ENCODE measurements around the gene LEMD1. TPM values are rescaled to one million over a fixed set of nuclear protein-coding genes. Genes with fewer than 3 reads are reported as not detected.
"Not testable (repeated sequence)": the region's sequence is repeated elsewhere in the genome, so short reads cannot be mapped to it uniquely, and the experiment has no call there.

Gene LEMD1
- total RNA-seq, 2 donors from 2014 or later = 1.4 TPM; not detected in 1

DNA sequence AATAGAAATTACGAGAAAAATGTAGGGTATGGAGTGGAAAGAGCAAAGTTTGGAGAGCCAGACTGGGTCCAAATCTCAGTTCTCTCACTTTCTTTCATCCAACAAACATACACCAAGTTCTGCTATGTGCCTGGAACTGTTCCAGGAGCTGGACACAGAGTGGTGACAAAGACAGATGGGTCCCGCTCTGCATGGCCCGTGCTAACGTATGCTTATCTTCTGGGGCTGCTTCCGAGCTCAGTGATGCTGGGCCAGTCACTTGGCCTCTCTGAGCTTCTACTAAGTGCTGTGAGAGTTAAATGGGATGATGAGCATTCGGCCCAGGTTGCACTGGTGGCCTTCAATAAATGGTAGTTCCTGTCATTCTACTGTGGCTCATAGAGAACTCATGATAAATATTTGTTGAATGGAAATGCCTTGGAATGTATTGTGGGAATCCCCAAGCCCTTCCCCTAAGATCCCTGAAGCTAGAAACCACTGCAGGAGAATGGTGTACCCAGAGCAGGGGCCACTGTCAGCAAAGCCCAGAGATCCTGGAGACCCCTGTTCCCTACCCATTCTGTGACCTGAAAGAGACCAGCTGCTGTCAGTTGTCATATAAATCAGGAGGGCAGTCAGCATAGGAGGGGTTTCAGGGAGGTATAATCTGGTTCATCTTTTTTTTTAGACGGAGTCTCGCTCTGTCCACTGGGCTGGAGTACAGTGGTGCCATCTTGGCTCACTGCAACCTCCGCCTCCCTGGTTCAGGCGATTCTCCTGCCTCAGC lies 3.8 kb downstream of the LEMD1 start:
- Mint-ChIP-seq H3K9me3 (no peaks in the 10 kb centered on the region), H3K36me3 (no peaks in the 10 kb centered on the region), H3K27ac (no peak overlapping the region)
- ATAC-seq (no peak), DNase-seq (ENCODE audit: low spot score in 2 of 2) (no peak)

DNA sequence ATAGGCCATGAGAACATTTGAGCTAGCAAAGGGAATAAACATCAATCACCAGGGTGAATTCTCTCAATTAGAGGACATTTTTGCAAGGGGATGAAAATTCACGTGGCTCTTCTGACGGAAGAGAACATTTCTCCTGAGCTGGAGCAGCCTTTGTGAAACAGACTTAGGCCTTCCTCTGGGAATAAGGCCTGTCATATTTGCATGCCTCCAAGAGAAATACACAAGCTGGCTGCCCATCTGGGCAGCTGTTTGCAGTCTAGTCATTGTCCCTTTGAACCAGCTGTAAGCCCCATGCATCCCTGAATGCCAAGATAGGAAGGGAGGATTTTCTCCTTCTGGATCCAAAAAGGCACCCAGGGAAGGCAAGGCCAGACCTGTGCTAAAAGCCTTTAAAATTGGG lies 5.5 kb downstream of the LEMD1 start:
- ATAC-seq (no peak), DNase-seq (ENCODE audit: low spot score in 2 of 2) (no peak)
- Mint-ChIP-seq H3K36me3 (no peaks in the 10 kb centered on the region), H3K27ac (no peak overlapping the region), H3K9me3 (no peaks in the 10 kb centered on the region)

GRCh38 chr1:205410581-205411298 lies 11.1 kb downstream of the LEMD1 start:
- Mint-ChIP-seq H3K9me3 (no peaks in the 10 kb centered on the region), H3K27ac (no peak overlapping the region), H3K36me3 (no peaks in the 10 kb centered on the region)
- ATAC-seq = no peak
- DNase-seq (ENCODE audit: low spot score in 2 of 2) = no peak

- no peak for DNase-seq (ENCODE audit: low spot score in 2 of 2)
- no peak overlapping the region for H3K27ac Mint-ChIP-seq
- H3K9me3 Mint-ChIP-seq = no peaks in the 10 kb centered on the region
- no peak for ATAC-seq
- H3K36me3 Mint-ChIP-seq = no peaks in the 10 kb centered on the region
Observed at GRCh38 chr1:205407970-205408369, 13.9 kb downstream of the LEMD1 start.

DNA sequence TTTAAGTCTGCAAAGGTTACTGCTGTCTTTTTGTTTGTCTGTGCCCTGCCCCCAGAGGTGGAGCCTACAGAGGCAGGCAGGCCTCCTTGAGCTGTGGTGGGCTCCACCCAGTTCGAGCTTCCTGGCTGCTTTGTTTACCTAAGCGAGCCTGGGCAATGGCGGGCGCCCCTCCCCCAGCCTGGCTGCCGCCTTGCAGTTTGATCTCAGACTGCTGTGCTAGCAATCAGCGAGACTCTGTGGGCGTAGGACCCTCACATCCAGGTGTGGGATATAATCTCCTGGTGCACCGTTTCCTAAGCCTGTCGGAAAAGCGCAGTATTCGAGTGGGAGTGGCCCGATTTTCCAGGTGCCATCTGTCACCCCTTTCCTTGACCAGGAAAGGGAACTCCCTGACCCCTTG lies 15.6 kb downstream of the LEMD1 start:
- not testable (repeated sequence) for H3K36me3 Mint-ChIP-seq; DNase-seq (ENCODE audit: low spot score in 2 of 2); ATAC-seq; H3K27ac Mint-ChIP-seq; H3K9me3 Mint-ChIP-seq

- not testable (repeated sequence) for H3K9me3 Mint-ChIP-seq; ATAC-seq; DNase-seq (ENCODE audit: low spot score in 2 of 2); H3K27ac Mint-ChIP-seq; H3K36me3 Mint-ChIP-seq
Observed at GRCh38 chr1:205404484-205404883, 17.4 kb downstream of the LEMD1 start.

DNA sequence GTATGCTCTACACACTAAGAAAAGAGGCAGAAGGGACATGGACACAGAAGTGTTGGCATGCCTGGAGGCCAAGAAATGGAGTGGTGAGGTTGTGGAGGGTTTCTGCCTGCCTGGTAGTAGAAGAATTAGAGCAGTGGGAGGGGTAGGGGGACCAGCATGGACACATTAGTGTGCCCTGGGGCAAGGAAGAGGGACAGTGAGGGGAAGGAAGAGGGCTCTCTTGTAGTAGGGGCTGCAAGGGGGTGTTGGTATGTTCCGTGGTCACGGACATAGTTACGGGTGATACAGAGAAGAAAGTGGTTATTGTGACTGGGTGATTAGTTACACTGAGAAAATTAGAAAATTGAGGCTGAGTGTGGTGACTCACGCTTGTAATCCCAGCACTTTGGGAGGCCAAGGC lies 23.3 kb downstream of the LEMD1 start:
- no peak for ATAC-seq
- Mint-ChIP-seq H3K36me3 (no peaks in the 10 kb centered on the region), H3K9me3 (no peaks in the 10 kb centered on the region), H3K27ac (no peak overlapping the region)
- no peak for DNase-seq (ENCODE audit: low spot score in 2 of 2)

DNA sequence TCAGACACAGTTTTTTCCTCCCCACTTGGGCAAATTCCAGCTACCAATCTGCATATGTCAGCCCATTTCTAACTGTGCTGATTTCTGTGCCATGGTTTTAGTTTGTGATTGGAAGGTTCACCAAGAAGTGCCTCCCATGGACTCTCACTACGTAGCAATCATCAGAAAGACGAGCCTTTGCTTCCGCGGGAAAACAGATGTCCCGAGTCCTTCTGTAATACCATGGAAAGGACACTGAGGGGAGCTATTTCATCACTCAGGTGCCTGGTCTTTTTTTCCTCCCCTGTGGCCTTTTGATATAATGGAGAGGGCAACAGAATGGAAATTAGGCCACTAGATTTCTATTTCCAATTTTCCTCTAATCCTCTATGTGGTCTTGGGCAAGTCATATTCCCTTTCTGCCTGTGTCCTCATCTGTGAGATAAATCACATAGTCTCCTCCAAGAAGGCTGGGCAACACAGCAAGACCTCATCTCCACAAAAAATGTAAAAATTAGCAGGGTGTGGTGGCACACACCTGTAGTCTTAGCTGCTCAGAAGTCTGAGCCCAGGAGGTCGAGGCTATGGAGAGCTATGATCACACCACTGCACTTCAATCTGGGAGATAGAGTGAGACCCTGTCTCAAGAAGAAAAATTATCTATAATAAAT lies 24.8 kb downstream of the LEMD1 start:
- no peaks in the 10 kb centered on the region for H3K9me3 Mint-ChIP-seq
- no peak for ATAC-seq
- H3K36me3 Mint-ChIP-seq = no peaks in the 10 kb centered on the region
- no peak overlapping the region for H3K27ac Mint-ChIP-seq
- peak in 1 of 2 donors; percentile 19 for DNase-seq (ENCODE audit: low spot score in 2 of 2)

DNA sequence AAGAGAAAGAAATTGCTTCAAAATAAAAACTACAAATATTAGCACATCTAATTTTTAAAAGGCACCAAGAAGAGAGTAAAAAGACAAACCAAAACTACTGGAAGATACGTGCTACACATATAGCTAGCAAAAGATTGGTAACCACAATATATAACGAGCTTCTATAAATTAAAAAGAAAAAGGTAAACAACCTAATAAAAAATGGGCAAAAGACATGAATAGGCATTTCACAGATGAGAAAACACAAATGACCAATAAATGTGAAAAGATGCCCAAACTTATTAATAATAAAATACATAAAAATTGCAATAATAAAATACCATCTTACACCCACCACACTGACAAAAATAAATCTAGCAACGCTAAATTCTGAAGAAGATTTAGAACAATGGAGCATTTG lies 26.2 kb downstream of the LEMD1 start:
- no peak overlapping the region for H3K27ac Mint-ChIP-seq
- no peak for DNase-seq (ENCODE audit: low spot score in 2 of 2)
- H3K36me3 Mint-ChIP-seq = no peaks in the 10 kb centered on the region
- no peaks in the 10 kb centered on the region for H3K9me3 Mint-ChIP-seq
- no peak for ATAC-seq

- ATAC-seq (no peak), DNase-seq (ENCODE audit: low spot score in 2 of 2) (no peak)
- Mint-ChIP-seq H3K36me3 (no peaks in the 10 kb centered on the region), H3K27ac (no peak overlapping the region), H3K9me3 (no peaks in the 10 kb centered on the region)
Observed at GRCh38 chr1:205392650-205393049, 29.2 kb downstream of the LEMD1 start.

DNA sequence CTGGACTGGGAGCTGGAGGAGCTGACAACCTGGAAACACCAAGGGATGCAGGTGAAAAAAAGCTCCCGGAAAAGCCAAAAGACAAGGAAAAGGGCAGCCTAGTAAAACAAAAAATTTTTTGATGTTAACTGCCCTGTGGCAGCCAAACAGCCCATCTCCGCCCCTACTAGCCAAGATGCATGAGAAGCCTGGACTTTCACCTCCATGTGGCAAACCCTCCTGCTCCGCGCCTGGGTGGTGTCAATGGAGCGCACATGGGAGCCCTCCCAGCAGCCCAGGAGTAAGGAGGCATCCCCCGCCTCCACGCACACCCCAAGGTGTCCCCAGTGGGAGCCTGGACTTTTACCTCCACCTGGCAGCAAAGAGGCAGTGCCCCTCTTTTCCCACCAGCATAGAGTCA lies 30.5 kb downstream of the LEMD1 start:
- no peak for ATAC-seq
- Mint-ChIP-seq H3K36me3 (no peaks in the 10 kb centered on the region), H3K9me3 (no peaks in the 10 kb centered on the region), H3K27ac (no peak overlapping the region)
- no peak for DNase-seq (ENCODE audit: low spot score in 2 of 2)

DNA sequence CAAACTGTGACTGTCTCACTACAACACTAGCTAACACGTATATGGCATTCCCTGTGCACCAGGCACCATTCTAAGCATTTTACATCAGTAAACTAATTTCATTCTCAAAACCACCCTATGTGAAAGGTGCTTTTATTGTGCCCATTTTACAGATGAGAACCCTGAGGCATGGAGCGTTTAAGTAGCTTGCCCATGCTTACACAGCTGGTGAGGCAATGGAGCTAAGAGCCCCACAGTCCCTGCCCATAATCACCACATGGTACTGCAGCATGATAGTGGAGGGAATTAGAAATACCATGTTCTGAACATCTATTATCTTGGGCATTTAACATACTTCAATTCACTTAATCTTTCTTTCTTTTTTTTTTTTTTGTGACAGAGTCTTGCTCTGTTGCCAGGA lies 34.0 kb downstream of the LEMD1 start:
- Mint-ChIP-seq H3K36me3 (no peaks in the 10 kb centered on the region), H3K27ac (no peak overlapping the region), H3K9me3 (no peaks in the 10 kb centered on the region)
- DNase-seq (ENCODE audit: low spot score in 2 of 2) (no peak), ATAC-seq (no peak)

GRCh38 chr1:205382990-205383389 lies 38.9 kb downstream of the LEMD1 start:
- not testable (repeated sequence) for DNase-seq (ENCODE audit: low spot score in 2 of 2); H3K36me3 Mint-ChIP-seq; H3K27ac Mint-ChIP-seq; ATAC-seq; H3K9me3 Mint-ChIP-seq

GRCh38 chr1:205382561-205382960 lies 39.3 kb downstream of the LEMD1 start:
- Mint-ChIP-seq H3K9me3 (no peaks in the 10 kb centered on the region), H3K36me3 (no peaks in the 10 kb centered on the region), H3K27ac (no peak overlapping the region)
- no peak for ATAC-seq
- no peak for DNase-seq (ENCODE audit: low spot score in 2 of 2)

DNA sequence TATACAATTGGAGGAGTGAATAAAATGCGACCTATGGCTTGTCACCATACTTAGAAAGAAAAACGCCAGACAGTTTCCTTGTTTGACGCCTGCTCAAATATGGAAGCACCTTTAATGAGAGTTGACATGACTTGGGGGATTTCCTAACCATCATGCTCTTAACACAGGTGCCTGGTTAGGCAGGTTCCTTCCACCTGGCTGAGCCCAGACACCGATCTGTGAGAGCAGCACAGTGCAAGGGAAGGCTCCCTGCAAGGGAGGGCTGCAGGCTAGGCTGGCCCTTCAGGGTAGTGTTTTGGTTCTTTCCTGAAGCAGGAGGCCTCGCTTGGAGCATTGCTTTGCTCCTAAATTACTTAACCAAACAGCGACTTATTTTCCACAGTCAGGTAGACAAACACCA lies 40.6 kb downstream of the LEMD1 start:
- no peak overlapping the region for H3K27ac Mint-ChIP-seq
- no peaks in the 10 kb centered on the region for H3K36me3 Mint-ChIP-seq
- no peak for DNase-seq (ENCODE audit: low spot score in 2 of 2)
- H3K9me3 Mint-ChIP-seq = no peaks in the 10 kb centered on the region
- no peak for ATAC-seq

- no peaks in the 10 kb centered on the region for H3K9me3 Mint-ChIP-seq
- H3K36me3 Mint-ChIP-seq = no peaks in the 10 kb centered on the region
- no peak for DNase-seq (ENCODE audit: low spot score in 2 of 2)
- no peak for ATAC-seq
- H3K27ac Mint-ChIP-seq = no peak overlapping the region
Observed at GRCh38 chr1:205380882-205381281, 41.0 kb downstream of the LEMD1 start.

DNA sequence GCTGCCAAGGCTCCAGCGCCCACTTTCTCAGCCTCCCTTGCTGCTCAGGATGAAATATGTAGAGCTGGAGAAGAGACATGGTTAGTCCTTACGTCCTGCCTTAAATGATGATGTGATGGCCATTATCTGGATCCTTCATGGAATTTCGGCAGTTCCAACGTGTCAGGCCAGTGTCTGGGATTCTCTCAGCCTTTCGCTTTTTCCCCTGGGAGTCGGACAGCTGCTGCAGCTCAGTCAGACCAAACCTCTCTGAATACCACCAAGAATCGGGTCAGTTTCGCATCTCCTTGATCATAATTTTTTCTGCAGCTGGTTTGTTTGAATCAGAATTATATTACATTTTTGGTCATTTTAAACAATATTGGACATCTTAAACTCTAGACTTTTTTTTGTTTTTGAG lies 42.8 kb downstream of the LEMD1 start:
- no peak overlapping the region for H3K27ac Mint-ChIP-seq
- no peak for DNase-seq (ENCODE audit: low spot score in 2 of 2)

DNA sequence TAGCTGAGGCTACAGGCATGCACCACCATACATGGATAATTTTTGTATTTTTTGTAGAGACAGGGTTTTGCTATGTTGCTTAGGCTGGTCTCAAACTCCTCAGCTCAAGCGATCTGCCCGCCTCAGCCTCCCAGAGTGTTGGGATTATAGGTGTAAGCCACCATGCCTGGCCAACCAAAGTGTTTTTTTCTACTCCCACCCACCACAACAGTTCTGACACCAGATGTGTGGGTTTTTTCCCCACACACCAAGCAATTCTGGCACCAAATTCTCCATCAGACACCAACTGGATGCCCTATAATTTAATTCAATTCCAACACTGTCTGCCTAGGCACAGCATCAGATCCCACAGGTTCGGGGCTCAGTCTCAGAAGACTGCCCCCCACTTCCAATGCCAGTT lies 44.5 kb downstream of the LEMD1 start:
- DNase-seq (ENCODE audit: low spot score in 2 of 2) = no peak
- no peak for ATAC-seq
- H3K36me3 Mint-ChIP-seq = no peaks in the 10 kb centered on the region
- no peaks in the 10 kb centered on the region for H3K9me3 Mint-ChIP-seq
- H3K27ac Mint-ChIP-seq = no peak overlapping the region

More for the DNA sequence above, 42.8 kb downstream of the LEMD1 start:
- Mint-ChIP-seq H3K9me3 (no peaks in the 10 kb centered on the region), H3K36me3 (no peaks in the 10 kb centered on the region)
- no peak for ATAC-seq
